Measurements from ENCODE around the gene ITGB3.

Gene ITGB3

GRCh38 chr17:47278561-47278960 is 24.9 kb downstream of the ITGB3 start:
- DNase-seq: no peak

GRCh38 chr17:47279062-47279801 is 25.6 kb downstream of the ITGB3 start:
- no peak for DNase-seq

- DNase-seq: no peak
Measured at GRCh38 chr17:47280072-47280811, 26.6 kb downstream of the ITGB3 start.

GRCh38 chr17:47281216-47281615 is 27.6 kb downstream of the ITGB3 start:
- DNase-seq: no peak

- DNase-seq: no peak
Measured at GRCh38 chr17:47285003-47285402, 31.4 kb downstream of the ITGB3 start.

- no peak for DNase-seq
Measured at GRCh38 chr17:47286198-47286914, 32.7 kb downstream of the ITGB3 start.

- DNase-seq: no peak
Measured at GRCh38 chr17:47287068-47287467, 33.4 kb downstream of the ITGB3 start.

- no peak for DNase-seq
Measured at GRCh38 chr17:47287639-47288038, 34.0 kb downstream of the ITGB3 start.

GRCh38 chr17:47288531-47289116 is 35.0 kb downstream of the ITGB3 start:
- DNase-seq: no peak

- DNase-seq: no peak
Measured at GRCh38 chr17:47289302-47289701, 35.7 kb downstream of the ITGB3 start.

GRCh38 chr17:47290870-47291241 is 37.2 kb downstream of the ITGB3 start:
- no peak for DNase-seq

GRCh38 chr17:47291242-47291873 is 37.7 kb downstream of the ITGB3 start:
- no peak for DNase-seq

- DNase-seq: no peak
Measured at GRCh38 chr17:47292206-47292605, 38.6 kb downstream of the ITGB3 start.

GRCh38 chr17:47295037-47295873 is 41.6 kb downstream of the ITGB3 start:
- DNase-seq: no peak

- DNase-seq: no peak
Measured at GRCh38 chr17:47295874-47296255, 42.2 kb downstream of the ITGB3 start.

- no peak for DNase-seq
Measured at GRCh38 chr17:47297661-47298400, 44.2 kb downstream of the ITGB3 start.

- no peak for DNase-seq
Measured at GRCh38 chr17:47298712-47299111, 45.1 kb downstream of the ITGB3 start.

- no peak for DNase-seq
Measured at GRCh38 chr17:47299239-47299910, 45.7 kb downstream of the ITGB3 start.

- no peak for DNase-seq
Measured at GRCh38 chr17:47300718-47301117, 47.1 kb downstream of the ITGB3 start.

- DNase-seq: no peak
Measured at GRCh38 chr17:47301161-47301560, 47.5 kb downstream of the ITGB3 start.

GRCh38 chr17:47301831-47302230 is 48.2 kb downstream of the ITGB3 start:
- no peak for DNase-seq
